ENCODE data around the gene CLCA2. TPM values are rescaled to one million over a fixed set of nuclear protein-coding genes. Genes with fewer than 3 reads are reported as not detected.
A peak's percentile ranks its signal among the peaks of the same experiment; 100 is the strongest.

CLCA2 gene
- total RNA-seq = under 1 TPM; 0.21 to 0.53 TPM
- long read RNA-seq = 0 reads

GRCh38 chr1:86423873-86424272, at the start of gene CLCA2:
CLCA2 (plus strand) TSS chr1:86424171; CDS start chr1:86424248, 77 bp downstream.
- intact Hi-C loops (cut with DNase I) = no loop called here
- no peak for DNase-seq
- ATAC-seq = no peak

GRCh38 chr1:86375688-86376087, 48.3 kb upstream of the CLCA2 start:
- intact Hi-C loops (cut with DNase I) = loop anchor here in 1 of 2 donors (5.0 kb wide), 1 partner anchor 312 kb away; no protein-coding TSS in a partner anchor
- ATAC-seq = no peak
- no peak for DNase-seq

- intact Hi-C loops (cut with DNase I) = loop anchor here in 1 of 2 donors (5.0 kb wide), 1 partner anchor 310 kb away; no protein-coding TSS in a partner anchor
- no peak for DNase-seq
- no peak for ATAC-seq
Measured at GRCh38 chr1:86377341-86377740, 46.6 kb upstream of the CLCA2 start.

- no peak for DNase-seq
- intact Hi-C loops (cut with DNase I) = loop anchor here in 1 of 2 donors (5.0 kb wide), 1 partner anchor 308 kb away; no protein-coding TSS in a partner anchor
- no peak for ATAC-seq
Measured at GRCh38 chr1:86378813-86379212, 45.2 kb upstream of the CLCA2 start.

- DNase-seq (no peak), ATAC-seq (peak; percentile 57 to 68)
- intact Hi-C loops (cut with DNase I) = loop anchor here in 1 of 2 donors (2.0 to 10.0 kb wide), 3 partner anchors 120 to 704 kb away; no protein-coding TSS in a partner anchor
Measured at GRCh38 chr1:86380257-86380861, 43.6 kb upstream of the CLCA2 start.

- DNase-seq (no peak), ATAC-seq (no peak)
- intact Hi-C loops (cut with DNase I) = loop anchor here in 1 of 2 donors (2.0 to 10.0 kb wide), 3 partner anchors 120 to 704 kb away; no protein-coding TSS in a partner anchor
Measured at GRCh38 chr1:86381223-86381622, 42.7 kb upstream of the CLCA2 start.

GRCh38 chr1:86382878-86383277, 41.1 kb upstream of the CLCA2 start:
- intact Hi-C loops (cut with DNase I) = loop anchor here in 1 of 2 donors (5.0 to 10.0 kb wide), 2 partner anchors 359 to 702 kb away; no protein-coding TSS in a partner anchor
- no peak for ATAC-seq

GRCh38 chr1:86387916-86388627, 35.9 kb upstream of the CLCA2 start:
- intact Hi-C loops (cut with DNase I) = loop anchor here in 1 of 2 donors (10.0 kb wide), 1 partner anchor 697 kb away; no protein-coding TSS in a partner anchor
- DNase-seq (no peak), ATAC-seq (no peak)

More at GRCh38 chr1:86382878-86383277, 41.1 kb upstream of the CLCA2 start:
- DNase-seq = no peak

- intact Hi-C loops (cut with DNase I) = loop anchor here in 1 of 2 donors (10.0 kb wide), 1 partner anchor 696 kb away; no protein-coding TSS in a partner anchor
- no peak for ATAC-seq
- DNase-seq = no peak
Measured at GRCh38 chr1:86388777-86389176, 35.2 kb upstream of the CLCA2 start.

- no peak for DNase-seq
- intact Hi-C loops (cut with DNase I) = loop anchor here in 1 of 2 donors (10.0 kb wide), 1 partner anchor 695 kb away; no protein-coding TSS in a partner anchor
- no peak for ATAC-seq
Measured at GRCh38 chr1:86389307-86389706, 34.7 kb upstream of the CLCA2 start.

GRCh38 chr1:86394416-86394815, 29.6 kb upstream of the CLCA2 start:
- no peak for DNase-seq
- no peak for ATAC-seq
- intact Hi-C loops (cut with DNase I) = loop anchor here in 1 of 2 donors (10.0 kb wide), 1 partner anchor 310 kb away; the partner anchor contains the start of gene SH3GLB1

- DNase-seq = peak; percentile 94
- intact Hi-C loops (cut with DNase I) = loop anchor here in 1 of 2 donors (10.0 kb wide), 1 partner anchor 309 kb away; the partner anchor contains the start of gene SH3GLB1
Measured at GRCh38 chr1:86395751-86396497, 28.0 kb upstream of the CLCA2 start, which contains the start of gene ODF2L. ODF2L (minus strand) TSS chr1:86396323; CDS start chr1:86387027, 9,296 bp downstream.

GRCh38 chr1:86396498-86396890, 27.5 kb upstream of the CLCA2 start:
- intact Hi-C loops (cut with DNase I) = loop anchor here in 1 of 2 donors (10.0 kb wide), 1 partner anchor 308 kb away; the partner anchor contains the start of gene SH3GLB1

More at GRCh38 chr1:86395751-86396497, 28.0 kb upstream of the CLCA2 start, which contains the start of gene ODF2L:
- peak; percentile 100 for ATAC-seq

GRCh38 chr1:86409416-86410021, 14.5 kb upstream of the CLCA2 start:
- DNase-seq (no peak), ATAC-seq (no peak)
- intact Hi-C loops (cut with DNase I) = no loop called here

More at GRCh38 chr1:86396498-86396890, 27.5 kb upstream of the CLCA2 start:
- DNase-seq = no peak
- no peak for ATAC-seq

- ATAC-seq (no peak), DNase-seq (no peak)
Measured at GRCh38 chr1:86410879-86411278, 13.1 kb upstream of the CLCA2 start.

GRCh38 chr1:86416343-86416742, 7.6 kb upstream of the CLCA2 start:
- no peak for DNase-seq
- intact Hi-C loops (cut with DNase I) = no loop called here

More at GRCh38 chr1:86410879-86411278, 13.1 kb upstream of the CLCA2 start:
- intact Hi-C loops (cut with DNase I) = no loop called here

GRCh38 chr1:86419277-86419903, 4.6 kb upstream of the CLCA2 start:
- intact Hi-C loops (cut with DNase I) = no loop called here
- peak in 1 of 2 donors; percentile 33 for ATAC-seq

More at GRCh38 chr1:86416343-86416742, 7.6 kb upstream of the CLCA2 start:
- ATAC-seq = no peak

More at GRCh38 chr1:86419277-86419903, 4.6 kb upstream of the CLCA2 start:
- no peak for DNase-seq
